ENCODE results near the gene FGF3. TPM values are rescaled to one million over a fixed set of nuclear protein-coding genes. Genes with fewer than 3 reads are reported as not detected.

Gene FGF3
- total and polyA plus RNA-seq, 2 experiments from 2014 or later = 0.77 TPM; not detected in 1

- no peak for DNase-seq (ENCODE audit: low read depth in 1 of 2, low spot score in 1 of 2)
- H3K27me3 ChIP-seq = no peaks in the 10 kb centered on the region
- H3K4me3 ChIP-seq = no peak overlapping the region
- no peak for TF ChIP-seq CTCF (IDR thresholded peaks at IDR 0.05; ENCODE audit: low read depth, low read length)
- H3K27ac ChIP-seq = no peak overlapping the region
- H3K9me3 ChIP-seq (ENCODE audit: low read depth) = no peaks in the 10 kb centered on the region
- H3K36me3 ChIP-seq = no peaks in the 10 kb centered on the region
- no peaks in the 10 kb centered on the region for H3K4me1 ChIP-seq (ENCODE audit: low read depth)
Measured at GRCh38 chr11:69842746-69843528, 23.7 kb upstream of the FGF3 start.

GRCh38 chr11:69841859-69842698 lies 22.9 kb upstream of the FGF3 start:
- Histone ChIP-seq H3K9me3 (ENCODE audit: low read depth) (no peaks in the 10 kb centered on the region), H3K4me1 (ENCODE audit: low read depth) (no peaks in the 10 kb centered on the region), H3K27ac (no peak overlapping the region), H3K4me3 (no peak overlapping the region), H3K36me3 (no peaks in the 10 kb centered on the region), H3K27me3 (no peaks in the 10 kb centered on the region)
- DNase-seq (ENCODE audit: low read depth in 1 of 2, low spot score in 1 of 2) = peak in 1 of 2 donors; percentile 17
- peak; percentile 41 for TF ChIP-seq CTCF (IDR thresholded peaks at IDR 0.05; ENCODE audit: low read depth, low read length)

- Histone ChIP-seq H3K27me3 (no peaks in the 10 kb centered on the region), H3K36me3 (no peaks in the 10 kb centered on the region), H3K9me3 (ENCODE audit: low read depth) (no peaks in the 10 kb centered on the region), H3K27ac (no peak overlapping the region), H3K4me3 (no peak overlapping the region), H3K4me1 (ENCODE audit: low read depth) (no peaks in the 10 kb centered on the region)
- DNase-seq (ENCODE audit: low read depth in 1 of 2, low spot score in 1 of 2) = no peak
- no peak for TF ChIP-seq CTCF (IDR thresholded peaks at IDR 0.05; ENCODE audit: low read depth, low read length)
Measured at GRCh38 chr11:69841170-69841858, 22.1 kb upstream of the FGF3 start.

GRCh38 chr11:69840371-69841169 lies 21.4 kb upstream of the FGF3 start:
- DNase-seq (ENCODE audit: low read depth in 1 of 2, low spot score in 1 of 2) = no peak
- Histone ChIP-seq H3K9me3 (ENCODE audit: low read depth) (no peaks in the 10 kb centered on the region), H3K27ac (no peak overlapping the region), H3K4me3 (no peak overlapping the region), H3K36me3 (no peaks in the 10 kb centered on the region), H3K27me3 (no peaks in the 10 kb centered on the region), H3K4me1 (ENCODE audit: low read depth) (no peaks in the 10 kb centered on the region)
- TF ChIP-seq CTCF (IDR thresholded peaks at IDR 0.05; ENCODE audit: low read depth, low read length) = no peak

- Histone ChIP-seq H3K36me3 (no peaks in the 10 kb centered on the region), H3K4me3 (no peak overlapping the region), H3K27ac (no peak overlapping the region), H3K9me3 (ENCODE audit: low read depth) (no peaks in the 10 kb centered on the region), H3K4me1 (ENCODE audit: low read depth) (no peaks in the 10 kb centered on the region), H3K27me3 (no peaks in the 10 kb centered on the region)
- DNase-seq (ENCODE audit: low read depth in 1 of 2, low spot score in 1 of 2) = no peak
- TF ChIP-seq CTCF (IDR thresholded peaks at IDR 0.05; ENCODE audit: low read depth, low read length) = no peak
Measured at GRCh38 chr11:69839516-69839915, 20.3 kb upstream of the FGF3 start.

All from cardiac muscle cell (in vitro differentiated cells and primary cell).